SH-SY5Y (cell line): Measurements from ENCODE around the gene ITGB1.

Source experiments
- GATA2 ChIP-seq: IDR thresholded peaks from 2 replicates; pipeline ENCODE4 v1.6.1; 2011; ENCODE audit warnings: mild to moderate bottlenecking, low read depth, low read length
- GATA3 ChIP-seq: IDR thresholded peaks from 2 replicates; pipeline ENCODE4 v1.6.1; 2011; ENCODE audit warnings: low read depth, mild to moderate bottlenecking, low read length, moderate library complexity

DNA sequence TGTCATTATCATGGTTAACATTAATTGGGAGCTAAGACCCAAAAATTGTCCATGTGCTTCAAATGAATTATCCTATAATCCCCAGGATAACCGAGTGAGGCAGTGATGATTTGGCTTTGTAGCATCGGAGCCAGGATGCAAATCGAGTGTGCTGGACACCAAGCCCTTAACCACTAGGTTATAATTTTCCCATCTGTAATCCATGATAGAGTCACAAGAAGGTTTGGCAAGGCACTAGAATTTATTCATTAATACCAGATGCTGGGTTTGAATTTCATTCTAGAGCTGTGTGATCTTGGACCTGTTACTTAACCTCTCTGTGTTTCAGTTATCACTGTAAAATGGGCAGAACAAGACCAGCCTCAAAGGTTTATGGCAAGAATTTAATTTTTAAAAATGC is 21.0 kb upstream of the ITGB1 start:
- TF ChIP-seq GATA2: no peak
- TF ChIP-seq GATA3: no peak
